Mammary epithelial cell (primary cell): Measurements from ENCODE around the gene NRDE2.

Experiments
- CTCF ChIP-seq, 2 donors: IDR thresholded peaks in 1 of 2; conservative IDR thresholded peaks in 1 of 2; 2 replicates each; pipeline ENCODE4 v1.5.1; 2011 to 2012; ENCODE audit warnings: inconsistent platforms in 2 of 2, low read length in 2 of 2, mild to moderate bottlenecking in 2 of 2, control low read depth in 1 of 2, low read depth in 1 of 2; ENCODE audit not compliant: insufficient read depth in 1 of 2; ENCODE audit errors: extremely low read depth in 1 of 2
- EZH2 ChIP-seq: IDR thresholded peaks from 2 replicates; pipeline ENCODE4 v1.6.1; 2012; ENCODE audit warnings: low read length, inconsistent platforms, borderline replicate concordance

- TF ChIP-seq CTCF (conservative IDR thresholded peaks at IDR 0.05 in 1 of 2, IDR thresholded peaks at IDR 0.05 in 1 of 2; ENCODE audit: extremely low read depth in 1 of 2, insufficient read depth in 1 of 2, low read depth in 1 of 2, low read length in 2 of 2) = no peak
- no peak for TF ChIP-seq EZH2
These were observed 63.3 kb downstream of the NRDE2 start for GRCh38 chr14:90268420-90268819.
